ENCODE data around the gene LRRC63.
A peak's percentile ranks its signal among the peaks of the same experiment; 100 is the strongest.

Gene LRRC63

DNA sequence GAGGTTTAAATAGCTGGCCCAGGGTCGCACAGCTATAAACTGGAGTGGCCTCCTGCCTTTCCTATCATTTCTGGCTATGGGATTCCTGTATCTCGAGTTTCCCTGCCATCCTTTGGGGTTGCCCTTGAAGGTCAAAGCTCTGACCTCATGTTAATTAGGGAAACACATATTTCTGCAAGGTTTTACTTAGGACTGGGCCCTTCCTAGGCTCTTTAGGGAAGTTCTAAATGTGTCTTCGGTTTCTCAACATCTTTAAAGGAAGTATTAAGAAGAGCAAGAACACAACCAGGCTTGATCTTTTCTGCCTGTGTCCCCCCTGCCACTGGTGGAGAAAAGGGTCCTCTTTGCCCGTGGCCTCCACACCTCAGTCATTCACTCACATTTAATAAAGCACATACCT is 40.5 kb upstream of the LRRC63 start:
- no peaks in the 10 kb centered on the region for H3K4me1 ChIP-seq (ENCODE audit: control insufficient read depth in 1 of 2, insufficient read depth in 2 of 2, low read length in 2 of 2)
- H3K27me3 ChIP-seq (ENCODE audit: low read depth, low read length) = no peaks in the 10 kb centered on the region
- no peak overlapping the region for H3K27ac ChIP-seq (ENCODE audit: low read length)
- no peaks in the 10 kb centered on the region for H3K36me3 ChIP-seq (ENCODE audit: control insufficient read depth in 1 of 2, insufficient read depth in 2 of 2, low read length in 2 of 2)
- no peaks in the 10 kb centered on the region for H3K9me3 ChIP-seq (ENCODE audit: control insufficient read depth in 1 of 2, low read length in 2 of 2)
- H3K4me3 ChIP-seq (ENCODE audit: low read depth in 1 of 2, low read length in 2 of 2) = no peak overlapping the region

DNA sequence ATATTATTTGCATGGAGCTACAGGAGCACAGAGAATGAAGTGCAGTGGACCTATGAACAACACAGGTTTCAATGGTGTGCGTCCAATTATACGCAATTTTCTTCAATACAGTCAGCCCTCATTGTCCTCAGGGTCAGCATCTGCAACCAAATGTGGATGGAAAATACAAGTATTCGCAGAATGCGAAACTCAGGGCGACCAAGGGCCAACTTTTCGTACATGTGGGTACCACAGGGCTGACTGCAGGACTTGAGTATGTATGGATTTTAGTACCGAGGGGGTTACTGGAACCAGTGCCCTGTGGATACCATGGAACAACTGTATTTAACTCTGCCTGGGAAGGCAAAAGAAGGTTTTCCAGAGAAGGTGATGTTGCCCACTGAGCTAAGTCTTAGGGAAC is 40.0 kb upstream of the LRRC63 start:
- Histone ChIP-seq H3K4me3 (ENCODE audit: low read depth in 1 of 2, low read length in 2 of 2) (no peak overlapping the region), H3K4me1 (ENCODE audit: control insufficient read depth in 1 of 2, insufficient read depth in 2 of 2, low read length in 2 of 2) (no peaks in the 10 kb centered on the region), H3K27me3 (ENCODE audit: low read depth, low read length) (no peaks in the 10 kb centered on the region), H3K27ac (ENCODE audit: low read length) (no peak overlapping the region), H3K9me3 (ENCODE audit: control insufficient read depth in 1 of 2, low read length in 2 of 2) (no peaks in the 10 kb centered on the region), H3K36me3 (ENCODE audit: control insufficient read depth in 1 of 2, insufficient read depth in 2 of 2, low read length in 2 of 2) (no peaks in the 10 kb centered on the region)

DNA sequence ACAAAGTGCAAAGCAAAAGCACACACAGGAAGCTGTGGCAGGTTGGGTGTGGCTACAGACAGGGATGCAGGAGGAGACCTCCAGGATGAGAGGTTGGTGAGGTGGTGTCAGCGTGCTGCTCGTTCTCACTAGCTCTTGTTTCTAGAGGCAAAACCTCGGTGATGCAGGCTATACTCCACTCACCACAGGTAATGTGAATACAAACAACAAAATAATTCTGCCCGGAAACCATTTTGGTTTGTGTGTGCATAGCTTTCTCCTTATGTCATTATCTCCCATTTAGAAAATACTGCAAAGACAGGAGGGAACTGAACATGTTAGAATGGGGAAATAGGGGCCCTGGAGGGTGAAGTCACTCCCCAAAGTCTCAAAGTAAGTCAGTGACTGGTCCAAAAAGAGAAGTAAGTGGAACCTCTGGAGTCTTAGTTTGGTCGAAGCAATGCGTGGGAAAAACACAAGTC is 39.2 kb upstream of the LRRC63 start:
- H3K27ac ChIP-seq (ENCODE audit: low read length) = no peak overlapping the region
- no peaks in the 10 kb centered on the region for H3K36me3 ChIP-seq (ENCODE audit: control insufficient read depth in 1 of 2, insufficient read depth in 2 of 2, low read length in 2 of 2)
- no peaks in the 10 kb centered on the region for H3K27me3 ChIP-seq (ENCODE audit: low read depth, low read length)
- no peaks in the 10 kb centered on the region for H3K4me1 ChIP-seq (ENCODE audit: control insufficient read depth in 1 of 2, insufficient read depth in 2 of 2, low read length in 2 of 2)
- no peak overlapping the region for H3K4me3 ChIP-seq (ENCODE audit: low read depth in 1 of 2, low read length in 2 of 2)
- H3K9me3 ChIP-seq (ENCODE audit: control insufficient read depth in 1 of 2, low read length in 2 of 2) = no peaks in the 10 kb centered on the region

DNA sequence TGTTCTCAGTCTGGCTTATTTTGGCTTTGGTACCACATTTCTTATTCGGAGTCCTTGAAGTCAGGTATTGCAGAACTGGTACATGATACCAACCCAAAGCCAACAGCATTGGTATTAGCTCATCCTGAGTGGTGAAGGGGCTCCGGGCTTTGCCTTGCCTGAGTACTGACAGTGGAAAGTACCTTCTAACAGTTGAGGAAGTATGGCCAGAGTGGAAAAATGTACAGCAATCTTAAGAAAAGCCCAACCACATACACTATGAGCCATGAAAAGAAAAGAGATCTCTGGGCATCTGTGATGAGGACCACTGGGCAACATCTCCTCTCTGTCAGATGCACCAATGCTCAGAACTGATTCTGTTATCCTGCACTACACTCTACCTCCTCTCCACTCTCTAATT is 38.1 kb upstream of the LRRC63 start:
- no peaks in the 10 kb centered on the region for H3K9me3 ChIP-seq (ENCODE audit: control insufficient read depth in 1 of 2, low read length in 2 of 2)
- H3K27ac ChIP-seq (ENCODE audit: low read length) = no peak overlapping the region
- no peaks in the 10 kb centered on the region for H3K36me3 ChIP-seq (ENCODE audit: control insufficient read depth in 1 of 2, insufficient read depth in 2 of 2, low read length in 2 of 2)
- H3K4me3 ChIP-seq (ENCODE audit: low read depth in 1 of 2, low read length in 2 of 2) = no peak overlapping the region
- no peaks in the 10 kb centered on the region for H3K4me1 ChIP-seq (ENCODE audit: control insufficient read depth in 1 of 2, insufficient read depth in 2 of 2, low read length in 2 of 2)
- H3K27me3 ChIP-seq (ENCODE audit: low read depth, low read length) = no peaks in the 10 kb centered on the region

DNA sequence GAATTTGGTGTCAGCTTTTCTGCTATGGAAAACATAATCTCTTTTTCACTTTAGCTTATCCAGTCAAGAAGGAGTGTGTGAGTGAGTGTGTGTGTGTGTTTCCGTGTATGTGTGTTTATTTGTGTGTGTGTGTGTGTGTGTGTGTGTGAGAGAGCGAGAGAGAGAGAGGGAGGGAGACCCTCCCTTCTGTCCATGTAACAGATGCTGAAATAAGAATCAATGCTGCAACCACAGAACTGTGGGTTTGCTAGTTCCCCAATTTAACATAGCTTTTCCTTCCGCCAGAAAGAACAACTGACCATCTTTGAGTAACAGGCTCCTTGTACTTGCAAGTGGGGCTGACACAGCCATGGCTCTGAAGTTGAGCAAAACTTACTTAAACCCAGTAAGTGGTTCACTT is 35.0 kb upstream of the LRRC63 start:
- H3K27ac ChIP-seq (ENCODE audit: low read length) = no peak overlapping the region
- H3K27me3 ChIP-seq (ENCODE audit: low read depth, low read length) = no peaks in the 10 kb centered on the region
- no peaks in the 10 kb centered on the region for H3K4me1 ChIP-seq (ENCODE audit: control insufficient read depth in 1 of 2, insufficient read depth in 2 of 2, low read length in 2 of 2)
- no peak overlapping the region for H3K4me3 ChIP-seq (ENCODE audit: low read depth in 1 of 2, low read length in 2 of 2)
- no peaks in the 10 kb centered on the region for H3K9me3 ChIP-seq (ENCODE audit: control insufficient read depth in 1 of 2, low read length in 2 of 2)
- H3K36me3 ChIP-seq (ENCODE audit: control insufficient read depth in 1 of 2, insufficient read depth in 2 of 2, low read length in 2 of 2) = no peaks in the 10 kb centered on the region

DNA sequence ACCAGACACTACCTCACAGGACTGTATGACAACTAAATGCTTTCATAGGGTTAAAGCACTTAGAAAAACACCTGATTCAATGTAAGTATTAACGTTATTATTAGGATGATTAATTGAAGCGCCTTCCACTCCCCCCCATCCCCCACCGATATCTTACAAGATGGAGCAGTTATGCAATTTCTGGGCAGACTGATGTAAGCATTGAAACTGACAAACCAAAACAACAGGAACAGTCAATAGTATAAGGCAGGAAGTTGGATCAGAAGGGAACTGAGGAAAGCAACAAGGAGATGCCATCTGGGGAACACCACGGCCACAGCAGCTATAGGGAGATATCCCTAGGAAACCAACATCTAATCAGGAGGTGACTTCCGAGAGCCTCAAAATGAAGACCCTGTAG is 33.6 kb upstream of the LRRC63 start:
- H3K4me3 ChIP-seq (ENCODE audit: low read depth in 1 of 2, low read length in 2 of 2) = no peak overlapping the region
- no peaks in the 10 kb centered on the region for H3K9me3 ChIP-seq (ENCODE audit: control insufficient read depth in 1 of 2, low read length in 2 of 2)
- no peaks in the 10 kb centered on the region for H3K4me1 ChIP-seq (ENCODE audit: control insufficient read depth in 1 of 2, insufficient read depth in 2 of 2, low read length in 2 of 2)
- no peaks in the 10 kb centered on the region for H3K36me3 ChIP-seq (ENCODE audit: control insufficient read depth in 1 of 2, insufficient read depth in 2 of 2, low read length in 2 of 2)
- H3K27ac ChIP-seq (ENCODE audit: low read length) = no peak overlapping the region
- H3K27me3 ChIP-seq (ENCODE audit: low read depth, low read length) = no peaks in the 10 kb centered on the region

DNA sequence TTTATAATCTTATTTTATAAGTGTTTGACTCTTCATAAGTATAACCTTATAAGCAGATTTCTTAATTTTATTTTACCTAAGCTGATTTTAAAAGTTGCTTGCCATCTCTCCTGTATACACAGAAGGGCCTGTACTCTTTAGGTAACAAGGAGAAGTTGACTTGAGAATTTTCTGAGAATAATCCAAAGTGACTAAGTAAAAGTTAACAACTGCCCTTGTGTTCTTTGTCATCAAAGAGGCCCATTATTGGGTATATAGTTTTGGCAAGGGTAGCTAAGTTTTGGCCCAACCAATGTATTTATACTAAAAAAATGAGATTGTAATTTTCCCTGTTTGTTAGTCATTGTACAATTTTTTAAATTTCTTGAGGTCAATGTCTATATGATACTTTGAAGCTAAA is 32.9 kb upstream of the LRRC63 start:
- H3K4me1 ChIP-seq (ENCODE audit: control insufficient read depth in 1 of 2, insufficient read depth in 2 of 2, low read length in 2 of 2) = no peaks in the 10 kb centered on the region
- no peaks in the 10 kb centered on the region for H3K27me3 ChIP-seq (ENCODE audit: low read depth, low read length)
- peak overlapping the region; percentile 24 for H3K27ac ChIP-seq (ENCODE audit: low read length)
- no peaks in the 10 kb centered on the region for H3K36me3 ChIP-seq (ENCODE audit: control insufficient read depth in 1 of 2, insufficient read depth in 2 of 2, low read length in 2 of 2)
- peak overlapping the region in 1 of 2 donors; percentile 38 for H3K4me3 ChIP-seq (ENCODE audit: low read depth in 1 of 2, low read length in 2 of 2)
- H3K9me3 ChIP-seq (ENCODE audit: control insufficient read depth in 1 of 2, low read length in 2 of 2) = no peaks in the 10 kb centered on the region

DNA sequence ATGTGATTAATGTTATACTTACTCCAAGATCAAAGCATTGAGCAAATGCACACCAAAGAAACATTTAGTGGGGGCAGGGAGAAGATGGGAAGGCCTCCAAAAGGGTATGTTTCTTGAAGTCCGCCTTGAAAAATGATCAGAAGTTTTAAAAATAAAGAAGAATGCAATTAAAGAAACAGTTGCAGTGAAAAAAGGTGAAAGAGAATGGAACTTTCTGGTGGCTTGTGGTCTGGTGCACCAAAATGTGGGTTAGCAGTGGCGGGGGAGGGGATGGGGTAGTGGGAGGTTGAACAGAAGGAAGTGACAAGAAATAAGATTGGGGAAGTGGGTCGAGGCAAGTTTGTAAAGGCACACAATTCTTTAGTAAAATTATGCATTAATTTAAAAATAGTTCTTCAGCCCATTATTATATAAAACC is 32.2 kb upstream of the LRRC63 start:
- no peaks in the 10 kb centered on the region for H3K4me1 ChIP-seq (ENCODE audit: control insufficient read depth in 1 of 2, insufficient read depth in 2 of 2, low read length in 2 of 2)
- H3K27me3 ChIP-seq (ENCODE audit: low read depth, low read length) = no peaks in the 10 kb centered on the region
- peak overlapping the region; percentile 24 for H3K27ac ChIP-seq (ENCODE audit: low read length)
- H3K4me3 ChIP-seq (ENCODE audit: low read depth in 1 of 2, low read length in 2 of 2) = peak overlapping the region in 1 of 2 donors; percentile 38
- H3K36me3 ChIP-seq (ENCODE audit: control insufficient read depth in 1 of 2, insufficient read depth in 2 of 2, low read length in 2 of 2) = no peaks in the 10 kb centered on the region
- no peaks in the 10 kb centered on the region for H3K9me3 ChIP-seq (ENCODE audit: control insufficient read depth in 1 of 2, low read length in 2 of 2)

DNA sequence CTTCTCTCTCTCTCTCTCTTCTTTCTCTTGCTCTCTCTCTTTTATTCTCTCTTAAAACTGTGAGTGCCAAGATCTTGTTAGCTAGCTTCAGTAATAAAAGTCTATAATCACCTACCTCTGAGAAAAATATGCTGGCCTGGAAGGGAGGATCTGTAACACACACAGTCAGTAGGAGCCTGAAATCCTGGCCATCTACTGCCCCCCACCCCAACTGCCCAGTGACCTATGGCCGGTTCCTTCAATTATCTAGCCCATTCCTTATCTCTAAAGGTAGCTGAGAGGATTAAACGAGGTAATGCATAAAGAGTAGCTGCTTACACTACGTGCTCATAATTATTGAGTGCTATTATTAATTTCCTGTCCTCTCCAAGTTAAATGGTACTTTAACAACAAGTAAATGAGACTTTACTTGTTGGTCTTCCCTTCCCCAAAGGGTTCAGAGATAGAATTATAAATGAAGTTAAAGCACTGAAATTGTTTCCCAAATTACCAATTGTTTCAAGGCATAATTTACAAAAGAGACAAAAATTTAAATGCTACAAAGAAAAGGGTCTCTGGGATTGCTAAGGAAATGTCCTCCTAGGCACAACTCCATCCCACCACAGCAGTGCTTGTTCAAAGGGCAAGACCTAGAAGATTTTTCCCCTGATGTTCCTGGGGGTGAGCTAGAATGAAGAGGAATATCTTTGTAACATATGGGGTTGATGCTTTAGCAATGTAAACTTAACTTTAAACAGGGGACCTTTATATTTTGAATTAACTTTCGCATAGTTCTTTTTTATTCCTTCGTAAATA is 31.6 kb upstream of the LRRC63 start:
- Histone ChIP-seq H3K27ac (ENCODE audit: low read length) (peak overlapping the region; percentile 58), H3K36me3 (ENCODE audit: control insufficient read depth in 1 of 2, insufficient read depth in 2 of 2, low read length in 2 of 2) (no peaks in the 10 kb centered on the region), H3K27me3 (ENCODE audit: low read depth, low read length) (no peaks in the 10 kb centered on the region), H3K4me3 (ENCODE audit: low read depth in 1 of 2, low read length in 2 of 2) (peak overlapping the region; percentile 34 to 48), H3K4me1 (ENCODE audit: control insufficient read depth in 1 of 2, insufficient read depth in 2 of 2, low read length in 2 of 2) (no peaks in the 10 kb centered on the region), H3K9me3 (ENCODE audit: control insufficient read depth in 1 of 2, low read length in 2 of 2) (no peaks in the 10 kb centered on the region)

DNA sequence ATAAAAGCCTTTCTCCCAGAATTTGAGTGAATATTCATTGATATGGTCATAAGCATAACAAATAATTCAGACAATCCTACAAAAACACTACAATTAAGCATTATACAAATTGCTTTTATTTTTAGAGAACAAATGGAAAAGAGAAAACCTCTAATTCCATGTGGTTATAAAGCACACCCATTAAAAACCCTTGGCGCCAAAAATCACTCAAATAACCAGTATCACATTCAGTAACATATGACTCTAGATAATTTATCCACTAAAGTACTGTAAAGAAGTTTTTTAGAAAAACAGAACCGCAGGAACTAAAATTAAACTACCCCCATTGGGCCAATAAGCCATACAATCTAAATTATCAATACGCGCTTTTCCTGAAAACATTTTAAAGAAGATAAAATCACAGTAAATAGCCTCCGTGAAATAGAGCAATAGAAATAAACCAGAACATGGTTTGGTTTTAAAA is 30.3 kb upstream of the LRRC63 start:
- H3K9me3 ChIP-seq (ENCODE audit: control insufficient read depth in 1 of 2, low read length in 2 of 2) = no peaks in the 10 kb centered on the region
- peak overlapping the region; percentile 58 for H3K27ac ChIP-seq (ENCODE audit: low read length)
- peak overlapping the region; percentile 48 to 51 for H3K4me3 ChIP-seq (ENCODE audit: low read depth in 1 of 2, low read length in 2 of 2)
- H3K36me3 ChIP-seq (ENCODE audit: control insufficient read depth in 1 of 2, insufficient read depth in 2 of 2, low read length in 2 of 2) = no peaks in the 10 kb centered on the region
- H3K27me3 ChIP-seq (ENCODE audit: low read depth, low read length) = no peaks in the 10 kb centered on the region
- H3K4me1 ChIP-seq (ENCODE audit: control insufficient read depth in 1 of 2, insufficient read depth in 2 of 2, low read length in 2 of 2) = no peaks in the 10 kb centered on the region

DNA sequence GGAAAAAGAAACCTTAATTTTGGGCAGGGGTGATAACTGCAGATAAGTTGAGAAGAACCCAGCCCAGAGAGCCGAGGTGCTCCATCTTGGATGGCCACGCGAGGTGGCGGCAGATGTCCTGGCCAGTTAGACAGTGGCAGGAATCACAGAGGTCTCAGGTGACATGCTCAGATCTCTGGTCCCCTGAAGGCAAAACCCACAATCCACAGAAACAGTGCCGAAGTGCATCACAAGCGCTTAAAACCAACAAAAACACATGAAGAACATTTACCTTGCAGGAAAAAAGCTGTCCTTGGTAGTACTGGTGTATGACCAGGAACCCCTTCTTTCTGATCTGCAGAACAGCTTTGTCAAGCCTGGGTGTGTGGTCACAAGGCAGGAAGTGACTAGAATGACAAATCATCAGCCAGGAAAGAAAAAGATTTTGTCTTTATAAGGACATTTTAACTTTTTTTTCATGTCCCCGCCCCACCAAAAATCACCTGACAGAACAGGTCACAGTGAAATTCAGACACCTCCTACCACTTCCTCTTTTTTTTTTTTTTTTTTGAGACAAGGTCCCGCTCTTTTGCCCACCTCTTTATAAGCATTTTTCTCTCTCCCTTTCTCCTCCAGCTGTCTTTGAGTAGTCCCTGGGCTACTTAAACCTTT is 29.8 kb upstream of the LRRC63 start, which contains the start of gene LCP1:
Gene LCP1, minus strand, starts transcription at position 338 of the 651 bp plus-strand sequence. CDS start 22,515 bp downstream, outside the sequence.
- no peaks in the 10 kb centered on the region for H3K9me3 ChIP-seq (ENCODE audit: control insufficient read depth in 1 of 2, low read length in 2 of 2)
- H3K36me3 ChIP-seq (ENCODE audit: control insufficient read depth in 1 of 2, insufficient read depth in 2 of 2, low read length in 2 of 2) = no peaks in the 10 kb centered on the region
- peak within 1 kb of the TSS; percentile 48 to 51 for H3K4me3 ChIP-seq (ENCODE audit: low read depth in 1 of 2, low read length in 2 of 2)
- no peaks in the 10 kb centered on the region for H3K4me1 ChIP-seq (ENCODE audit: control insufficient read depth in 1 of 2, insufficient read depth in 2 of 2, low read length in 2 of 2)
- peak within 1 kb of the TSS; percentile 58 for H3K27ac ChIP-seq (ENCODE audit: low read length)
- H3K27me3 ChIP-seq (ENCODE audit: low read depth, low read length) = no peaks in the 10 kb centered on the region
